ENCODE measurements around the gene XYLT2. TPM values are rescaled to one million over a fixed set of nuclear protein-coding genes. Genes with fewer than 3 reads are reported as not detected.

The XYLT2 gene
- total RNA-seq, 2 experiments from 2014 or later = 24.4 to 25.3 TPM

DNA sequence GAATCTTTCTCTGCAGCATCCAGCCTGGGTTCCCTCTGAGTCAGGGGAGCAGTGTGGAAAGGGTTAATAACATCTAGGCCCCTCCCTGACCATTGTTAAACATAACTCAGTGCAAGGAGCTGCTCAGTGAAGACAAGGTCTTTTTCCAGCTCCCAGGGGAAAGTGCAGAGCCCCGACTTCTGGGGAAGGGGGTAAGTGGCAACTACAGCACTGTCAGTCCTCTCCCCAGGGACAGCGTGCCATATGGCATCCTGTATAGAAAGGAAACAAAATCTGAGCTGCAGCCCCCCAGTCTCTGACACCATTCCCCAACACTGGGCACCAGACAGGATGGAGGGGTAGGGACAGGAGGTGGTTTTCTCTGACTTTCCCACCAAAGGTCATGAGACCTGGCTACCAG is 19.2 kb downstream of the XYLT2 start:
- intact Hi-C loops (cut with micrococcal nuclease) = no loop called here
- ChIA-PET POLR2A (interaction anchor here (0.9 to 8.1 kb wide), 6 partner anchors 8 to 32 kb away, joined by 3 to 69 read pairs (median 5); partner anchors contain the start of genes EME1, LRRC59, MRPL27 and XYLT2), CTCF (interaction anchor here (1.4 to 5.4 kb wide), 3 partner anchors 32 to 114 kb away, joined by 3 to 38 read pairs (median 5); partner anchors contain the start of genes LRRC59 and RSAD1)
- ATAC-seq (no peak), DNase-seq (no peak)
- no peak overlapping the region for H3K27ac Mint-ChIP-seq
- TF ChIP-seq, protein P1, sequence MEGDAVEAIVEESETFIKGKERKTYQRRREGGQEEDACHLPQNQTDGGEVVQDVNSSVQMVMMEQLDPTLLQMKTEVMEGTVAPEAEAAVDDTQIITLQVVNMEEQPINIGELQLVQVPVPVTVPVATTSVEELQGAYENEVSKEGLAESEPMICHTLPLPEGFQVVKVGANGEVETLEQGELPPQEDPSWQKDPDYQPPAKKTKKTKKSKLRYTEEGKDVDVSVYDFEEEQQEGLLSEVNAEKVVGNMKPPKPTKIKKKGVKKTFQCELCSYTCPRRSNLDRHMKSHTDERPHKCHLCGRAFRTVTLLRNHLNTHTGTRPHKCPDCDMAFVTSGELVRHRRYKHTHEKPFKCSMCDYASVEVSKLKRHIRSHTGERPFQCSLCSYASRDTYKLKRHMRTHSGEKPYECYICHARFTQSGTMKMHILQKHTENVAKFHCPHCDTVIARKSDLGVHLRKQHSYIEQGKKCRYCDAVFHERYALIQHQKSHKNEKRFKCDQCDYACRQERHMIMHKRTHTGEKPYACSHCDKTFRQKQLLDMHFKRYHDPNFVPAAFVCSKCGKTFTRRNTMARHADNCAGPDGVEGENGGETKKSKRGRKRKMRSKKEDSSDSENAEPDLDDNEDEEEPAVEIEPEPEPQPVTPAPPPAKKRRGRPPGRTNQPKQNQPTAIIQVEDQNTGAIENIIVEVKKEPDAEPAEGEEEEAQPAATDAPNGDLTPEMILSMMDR (IDR thresholded peaks at IDR 0.05) = no peak
- no peaks in the 10 kb centered on the region for H3K9me3 Mint-ChIP-seq
- no peak overlapping the region for H3K4me3 Mint-ChIP-seq
- H3K27me3 Mint-ChIP-seq = no peaks in the 10 kb centered on the region
- peaks cover 13% of the 10 kb centered on the region for H3K4me1 Mint-ChIP-seq (ENCODE audit: low read depth)
- H3K36me3 Mint-ChIP-seq (ENCODE audit: low read depth) = peaks cover 16% of the 10 kb centered on the region

DNA sequence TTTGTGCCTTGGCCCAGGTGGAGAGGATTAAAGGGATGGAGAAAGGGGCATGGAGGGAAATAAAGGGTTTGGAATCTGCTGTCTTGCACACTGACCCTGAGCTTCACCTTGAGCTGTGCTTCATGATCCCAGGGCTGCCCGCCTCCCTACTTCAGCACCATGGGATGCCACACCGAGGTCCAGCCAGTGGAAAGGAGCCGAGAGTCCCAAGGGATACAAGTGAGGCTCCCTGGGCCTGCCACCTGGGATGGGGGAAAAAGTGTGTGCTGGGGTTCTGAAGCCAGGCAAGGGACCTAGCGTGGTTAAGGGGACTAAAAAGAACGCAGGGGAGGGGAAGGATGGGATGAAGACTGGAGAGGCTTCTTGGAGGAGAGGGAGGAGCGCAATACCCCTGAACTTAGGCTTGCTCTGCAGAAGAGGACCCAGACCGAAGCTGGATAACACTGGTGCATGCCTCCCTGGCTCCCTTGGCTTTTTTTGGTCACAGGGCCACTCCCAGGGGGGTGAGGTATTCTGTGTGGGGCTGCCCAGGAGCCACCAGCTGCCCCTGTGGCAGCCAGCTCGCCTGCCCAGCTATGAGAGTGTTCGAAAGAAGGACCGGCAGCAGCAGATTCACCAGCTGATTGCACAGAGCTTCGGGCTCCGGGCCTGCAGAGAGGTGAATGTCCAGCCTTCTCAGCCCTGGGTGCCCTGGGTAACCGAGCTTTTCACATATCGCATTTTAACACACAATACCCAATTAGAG is 19.9 kb downstream of the XYLT2 start:
- DNase-seq = no peak
- ChIA-PET CTCF (interaction anchor here (1.6 to 5.4 kb wide), 2 partner anchors 31 to 113 kb away, joined by 5 to 38 read pairs; partner anchors contain the start of genes LRRC59 and RSAD1), POLR2A (interaction anchor here (0.6 to 5.8 kb wide), 5 partner anchors 7 to 69 kb away, joined by 3 to 50 read pairs (median 3); partner anchors contain the start of genes EME1, LRRC59 and MRPL27)
- no peaks in the 10 kb centered on the region for H3K27me3 Mint-ChIP-seq
- ATAC-seq = no peak
- intact Hi-C loops (cut with micrococcal nuclease) = no loop called here
- no peak overlapping the region for H3K4me3 Mint-ChIP-seq
- TF ChIP-seq, protein P1 (IDR thresholded peaks at IDR 0.05) = no peak
- peaks cover 14% of the 10 kb centered on the region for H3K4me1 Mint-ChIP-seq (ENCODE audit: low read depth)
- H3K9me3 Mint-ChIP-seq = no peaks in the 10 kb centered on the region
- no peak overlapping the region for H3K27ac Mint-ChIP-seq
- H3K36me3 Mint-ChIP-seq (ENCODE audit: low read depth) = peaks cover 21% of the 10 kb centered on the region

DNA sequence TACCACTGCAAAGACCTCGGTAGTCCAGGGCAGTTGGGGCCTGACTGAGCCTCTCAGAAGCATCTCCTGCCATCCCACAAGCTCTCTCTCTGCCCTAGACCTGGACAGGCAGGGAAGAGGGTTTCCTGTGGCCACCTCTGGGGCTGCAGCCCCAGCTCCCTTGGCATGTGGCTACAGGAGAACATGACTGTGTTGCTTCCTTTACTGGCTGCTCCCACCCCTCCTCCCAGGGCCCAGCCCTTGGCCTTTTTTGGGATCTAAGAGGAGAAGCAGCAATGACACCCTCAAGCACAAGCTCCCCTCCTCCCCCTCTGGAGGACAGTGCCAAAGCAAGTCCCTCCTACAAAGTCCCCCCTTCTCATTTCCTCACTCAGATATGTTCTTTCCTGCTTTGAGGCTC is 21.5 kb downstream of the XYLT2 start:
- Mint-ChIP-seq H3K36me3 (ENCODE audit: low read depth) (peaks cover 30% of the 10 kb centered on the region), H3K4me3 (no peak overlapping the region), H3K9me3 (no peaks in the 10 kb centered on the region), H3K27ac (no peak overlapping the region), H3K27me3 (no peaks in the 10 kb centered on the region), H3K4me1 (ENCODE audit: low read depth) (peaks cover 17% of the 10 kb centered on the region)
- DNase-seq (no peak), ATAC-seq (no peak)
- intact Hi-C loops (cut with micrococcal nuclease) = no loop called here
- ChIA-PET CTCF (interaction anchor here (1.2 to 5.4 kb wide), 2 partner anchors 30 to 327 kb away, joined by 3 to 38 read pairs; partner anchors contain the start of gene LRRC59), POLR2A (interaction anchor here (1.6 kb wide), 1 partner anchor 18 kb away, joined by 4 read pairs; no protein-coding TSS in a partner anchor)
- TF ChIP-seq, protein P1 (IDR thresholded peaks at IDR 0.05) = no peak

DNA sequence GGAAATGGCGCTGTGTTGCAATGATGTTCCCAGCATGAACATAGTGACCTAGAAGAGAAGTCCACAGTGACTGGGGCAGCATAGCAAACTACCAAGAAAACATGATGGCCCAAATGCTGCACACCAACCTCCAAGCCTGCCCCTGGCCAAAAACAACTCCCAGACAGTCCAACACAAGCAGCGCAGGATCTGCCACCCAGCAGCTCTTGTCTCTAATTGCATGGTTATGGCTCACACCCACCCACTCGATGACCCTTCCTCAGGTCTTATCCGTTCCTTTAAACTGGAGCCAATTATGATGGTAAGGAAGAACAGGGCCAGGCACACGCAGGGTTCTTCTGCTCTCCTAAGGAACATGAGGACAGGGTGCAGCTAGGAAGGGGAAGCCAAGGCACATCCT is 24.1 kb downstream of the XYLT2 start:
- ChIA-PET CTCF (interaction anchor here (1.5 to 6.3 kb wide), 3 partner anchors 8 to 27 kb away, joined by 3 to 46 read pairs (median 38); partner anchors contain the start of gene LRRC59), POLR2A (interaction anchor here (1.7 to 6.0 kb wide), 3 partner anchors 7 to 27 kb away, joined by 8 to 50 read pairs (median 11); partner anchors contain the start of genes LRRC59 and XYLT2)
- no peak for ATAC-seq
- Mint-ChIP-seq H3K4me3 (no peak overlapping the region), H3K27ac (no peak overlapping the region), H3K4me1 (ENCODE audit: low read depth) (peaks cover 21% of the 10 kb centered on the region), H3K36me3 (ENCODE audit: low read depth) (peaks cover 45% of the 10 kb centered on the region), H3K9me3 (no peaks in the 10 kb centered on the region), H3K27me3 (no peaks in the 10 kb centered on the region)
- TF ChIP-seq, protein P1 (IDR thresholded peaks at IDR 0.05) = no peak
- DNase-seq = no peak
- intact Hi-C loops (cut with micrococcal nuclease) = no loop called here

All from activated CD8-positive, alpha-beta T cell treated with anti-CD3 and anti-CD28 coated beads for 36 hours (primary cell).